ENCODE data around the gene DAB1. TPM values are rescaled to one million over a fixed set of nuclear protein-coding genes. Genes with fewer than 3 reads are reported as not detected.

Gene DAB1
- total and polyA plus RNA-seq, 2 of the 8 experiments (the other 6 are each of a cell fraction or from before 2014, with no cell fraction given) = 4.4 to 11.8 TPM

GRCh38 chr1:57204091-57204490, 219.8 kb downstream of the DAB1 start (continued):
- TF ChIP-seq CHD7 (IDR thresholded peaks at IDR 0.05; ENCODE audit: insufficient replicate concordance, low read length) = no peak

Measured in H1 (cell line).